Fibroblast of mammary gland (primary cell): ENCODE results near the gene BEAN1.
"Not testable (repeated sequence)": the region's sequence is repeated elsewhere in the genome, so short reads cannot be mapped to it uniquely, and the experiment has no call there.

Experiments used
- DNase-seq: peaks from one replicate; pipeline ENCODE4 v3.0.0-alpha.2; 2010; ENCODE audit warnings: low read depth
- H3K4me3 ChIP-seq: 2 replicates; pipeline ENCODE4 v1.5.1; 2011; ENCODE audit warnings: low read depth, mild to moderate bottlenecking, low read length, moderate library complexity; ENCODE audit not compliant: control insufficient read depth
- TF ChIP-seq, protein P1 (sequence below): conservative IDR thresholded peaks from 2 replicates; pipeline ENCODE4 v1.5.1; 2011; ENCODE audit warnings: low read depth, low read length, inconsistent platforms; ENCODE audit not compliant: control insufficient read depth, insufficient read depth

Gene BEAN1

DNA sequence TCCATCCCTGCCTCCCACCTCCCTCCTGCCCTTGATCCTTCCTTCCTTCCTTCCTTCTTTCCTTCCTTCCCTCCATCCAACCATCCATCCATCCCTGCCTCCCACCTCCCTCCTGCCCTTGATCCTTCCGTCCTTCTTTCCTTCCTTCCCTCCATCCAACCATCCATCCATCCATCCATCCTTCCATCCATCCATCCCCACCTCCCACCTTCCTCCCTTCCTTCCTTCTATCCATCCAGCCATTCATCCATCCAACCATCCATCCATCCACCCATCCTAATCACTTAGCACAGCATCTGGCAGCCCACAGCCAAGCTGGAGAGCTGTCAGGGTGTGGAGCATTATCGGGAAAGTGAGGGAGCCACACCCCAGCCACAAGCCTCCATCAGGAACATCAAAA is 68.3 kb downstream of the BEAN1 start:
- no peak overlapping the region for H3K4me3 ChIP-seq
- DNase-seq = no peak
- TF ChIP-seq, protein P1, sequence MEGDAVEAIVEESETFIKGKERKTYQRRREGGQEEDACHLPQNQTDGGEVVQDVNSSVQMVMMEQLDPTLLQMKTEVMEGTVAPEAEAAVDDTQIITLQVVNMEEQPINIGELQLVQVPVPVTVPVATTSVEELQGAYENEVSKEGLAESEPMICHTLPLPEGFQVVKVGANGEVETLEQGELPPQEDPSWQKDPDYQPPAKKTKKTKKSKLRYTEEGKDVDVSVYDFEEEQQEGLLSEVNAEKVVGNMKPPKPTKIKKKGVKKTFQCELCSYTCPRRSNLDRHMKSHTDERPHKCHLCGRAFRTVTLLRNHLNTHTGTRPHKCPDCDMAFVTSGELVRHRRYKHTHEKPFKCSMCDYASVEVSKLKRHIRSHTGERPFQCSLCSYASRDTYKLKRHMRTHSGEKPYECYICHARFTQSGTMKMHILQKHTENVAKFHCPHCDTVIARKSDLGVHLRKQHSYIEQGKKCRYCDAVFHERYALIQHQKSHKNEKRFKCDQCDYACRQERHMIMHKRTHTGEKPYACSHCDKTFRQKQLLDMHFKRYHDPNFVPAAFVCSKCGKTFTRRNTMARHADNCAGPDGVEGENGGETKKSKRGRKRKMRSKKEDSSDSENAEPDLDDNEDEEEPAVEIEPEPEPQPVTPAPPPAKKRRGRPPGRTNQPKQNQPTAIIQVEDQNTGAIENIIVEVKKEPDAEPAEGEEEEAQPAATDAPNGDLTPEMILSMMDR = no peak

GRCh38 chr16:66496226-66496625 is 69.1 kb downstream of the BEAN1 start:
- not testable (repeated sequence) for DNase-seq, H3K4me3 ChIP-seq

GRCh38 chr16:66497921-66498320 is 70.8 kb downstream of the BEAN1 start:
- not testable (repeated sequence) for DNase-seq

DNA sequence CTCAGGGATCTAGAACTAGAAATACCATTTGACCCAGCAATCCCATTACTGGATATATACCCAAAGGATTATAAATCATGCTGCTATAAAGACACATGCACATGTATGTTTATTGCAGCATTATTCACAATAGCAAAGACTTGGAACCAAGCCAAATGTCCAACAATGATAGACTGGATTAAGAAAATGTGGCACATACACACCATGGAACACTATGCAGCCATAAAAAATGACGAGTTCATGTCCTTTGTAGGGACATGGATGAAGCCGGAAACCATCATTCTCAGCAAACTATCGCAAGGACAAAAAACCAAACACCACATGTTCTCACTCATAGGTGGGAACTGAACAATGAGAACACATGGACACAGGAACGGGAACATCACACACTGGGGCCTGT is 74.5 kb downstream of the BEAN1 start:
- H3K4me3 ChIP-seq, DNase-seq: not testable (repeated sequence)

More at GRCh38 chr16:66497921-66498320, 70.8 kb downstream of the BEAN1 start:
- not testable (repeated sequence) for H3K4me3 ChIP-seq

DNA sequence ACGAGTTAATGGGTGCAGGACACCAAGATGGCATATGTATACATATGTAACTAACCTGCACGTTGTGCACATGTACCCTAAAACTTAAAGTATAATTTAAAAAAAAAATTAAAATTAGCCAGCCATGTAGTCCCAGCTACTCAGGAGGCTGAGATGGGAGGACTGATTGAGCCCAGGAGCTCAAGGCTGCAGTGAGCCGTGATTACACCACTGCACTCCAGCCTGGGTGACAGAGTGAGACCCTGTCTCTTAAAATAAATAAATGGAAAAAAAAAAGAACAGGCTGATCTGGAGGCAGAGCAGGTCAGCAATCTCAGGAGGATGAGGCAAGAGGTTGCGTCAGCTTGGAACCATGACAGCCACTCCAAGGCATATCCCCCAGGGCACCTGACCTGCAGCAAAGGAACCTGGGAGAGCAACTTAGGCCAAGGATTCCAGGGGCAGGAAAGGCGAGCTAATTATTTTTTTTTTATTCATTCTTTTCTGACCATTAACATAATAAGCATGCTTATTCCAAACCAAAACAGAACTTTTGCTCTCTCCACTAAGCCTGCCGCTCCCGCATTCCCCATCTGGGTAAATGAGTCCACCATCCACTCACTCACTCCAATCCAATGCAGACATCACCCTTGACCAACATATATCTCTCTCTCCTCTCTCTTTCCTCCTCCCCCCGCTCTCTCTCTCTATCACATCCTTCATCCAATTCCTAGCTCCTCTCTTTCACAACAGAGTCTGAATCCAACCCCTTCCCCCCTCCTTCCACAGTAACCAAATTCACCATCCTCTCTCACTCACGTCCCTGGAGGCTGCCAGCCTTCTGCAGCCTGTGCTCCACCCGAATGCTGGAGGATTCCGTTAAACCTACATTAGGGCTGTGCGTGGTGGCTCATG is 75.2 kb downstream of the BEAN1 start:
- peak; percentile 87 for DNase-seq

GRCh38 chr16:66503030-66503429 is 75.9 kb downstream of the BEAN1 start:
- TF ChIP-seq, protein P1 = no peak
- DNase-seq = no peak

More for the DNA sequence above, 75.2 kb downstream of the BEAN1 start:
- no peak overlapping the region for H3K4me3 ChIP-seq
- TF ChIP-seq, protein P1 = no peak

DNA sequence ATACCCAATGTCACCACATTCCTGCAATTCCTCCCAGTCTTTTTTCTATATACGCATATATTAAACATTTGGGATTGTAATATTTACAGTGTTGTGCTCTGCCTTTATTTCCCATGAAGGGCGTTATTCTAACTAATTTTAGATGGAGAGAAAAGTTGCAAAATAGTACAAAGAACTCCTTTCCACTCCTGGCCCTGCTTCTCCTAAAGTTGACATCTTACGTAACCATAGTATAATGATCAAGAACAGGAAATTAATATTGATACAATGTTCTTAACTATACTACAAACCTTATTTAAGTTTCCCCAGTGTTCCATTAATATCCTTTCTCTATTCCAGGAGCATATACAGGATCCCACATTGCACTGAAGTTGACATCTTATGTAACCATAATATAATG is 76.5 kb downstream of the BEAN1 start:
- no peak for DNase-seq
- TF ChIP-seq, protein P1 = no peak
- no peak overlapping the region for H3K4me3 ChIP-seq

More at GRCh38 chr16:66503030-66503429, 75.9 kb downstream of the BEAN1 start:
- no peak overlapping the region for H3K4me3 ChIP-seq

DNA sequence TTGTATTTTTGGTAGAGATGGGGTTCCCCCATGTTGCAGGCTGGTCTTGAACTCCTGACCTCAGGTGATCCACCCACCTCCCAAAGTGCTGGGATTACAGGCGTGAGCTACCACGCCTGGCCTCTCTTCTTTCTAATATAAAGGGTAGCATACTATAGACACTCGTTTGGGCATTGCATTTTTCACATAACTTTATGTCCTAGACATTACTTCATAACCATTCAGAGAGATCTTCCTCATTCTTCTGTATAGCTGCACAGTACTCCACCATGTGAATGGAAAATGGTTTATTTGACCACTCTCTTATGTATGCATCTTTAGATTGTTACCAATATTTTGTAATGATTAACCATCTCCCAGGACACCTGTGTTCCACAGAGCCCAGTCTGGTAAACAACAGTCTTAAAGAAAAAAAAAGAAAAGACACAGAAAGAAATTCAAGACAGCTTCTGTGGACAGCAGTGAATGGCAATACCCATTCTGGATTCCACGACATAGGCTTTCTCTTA is 80.7 kb downstream of the BEAN1 start:
- no peak overlapping the region for H3K4me3 ChIP-seq
- DNase-seq = no peak
- TF ChIP-seq, protein P1 = no peak
